ENCODE results near the gene TRIM56.
"Not testable (repeated sequence)": the region's sequence is repeated elsewhere in the genome, so short reads cannot be mapped to it uniquely, and the experiment has no call there.

TRIM56 gene, protein sequence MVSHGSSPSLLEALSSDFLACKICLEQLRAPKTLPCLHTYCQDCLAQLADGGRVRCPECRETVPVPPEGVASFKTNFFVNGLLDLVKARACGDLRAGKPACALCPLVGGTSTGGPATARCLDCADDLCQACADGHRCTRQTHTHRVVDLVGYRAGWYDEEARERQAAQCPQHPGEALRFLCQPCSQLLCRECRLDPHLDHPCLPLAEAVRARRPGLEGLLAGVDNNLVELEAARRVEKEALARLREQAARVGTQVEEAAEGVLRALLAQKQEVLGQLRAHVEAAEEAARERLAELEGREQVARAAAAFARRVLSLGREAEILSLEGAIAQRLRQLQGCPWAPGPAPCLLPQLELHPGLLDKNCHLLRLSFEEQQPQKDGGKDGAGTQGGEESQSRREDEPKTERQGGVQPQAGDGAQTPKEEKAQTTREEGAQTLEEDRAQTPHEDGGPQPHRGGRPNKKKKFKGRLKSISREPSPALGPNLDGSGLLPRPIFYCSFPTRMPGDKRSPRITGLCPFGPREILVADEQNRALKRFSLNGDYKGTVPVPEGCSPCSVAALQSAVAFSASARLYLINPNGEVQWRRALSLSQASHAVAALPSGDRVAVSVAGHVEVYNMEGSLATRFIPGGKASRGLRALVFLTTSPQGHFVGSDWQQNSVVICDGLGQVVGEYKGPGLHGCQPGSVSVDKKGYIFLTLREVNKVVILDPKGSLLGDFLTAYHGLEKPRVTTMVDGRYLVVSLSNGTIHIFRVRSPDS

DNA sequence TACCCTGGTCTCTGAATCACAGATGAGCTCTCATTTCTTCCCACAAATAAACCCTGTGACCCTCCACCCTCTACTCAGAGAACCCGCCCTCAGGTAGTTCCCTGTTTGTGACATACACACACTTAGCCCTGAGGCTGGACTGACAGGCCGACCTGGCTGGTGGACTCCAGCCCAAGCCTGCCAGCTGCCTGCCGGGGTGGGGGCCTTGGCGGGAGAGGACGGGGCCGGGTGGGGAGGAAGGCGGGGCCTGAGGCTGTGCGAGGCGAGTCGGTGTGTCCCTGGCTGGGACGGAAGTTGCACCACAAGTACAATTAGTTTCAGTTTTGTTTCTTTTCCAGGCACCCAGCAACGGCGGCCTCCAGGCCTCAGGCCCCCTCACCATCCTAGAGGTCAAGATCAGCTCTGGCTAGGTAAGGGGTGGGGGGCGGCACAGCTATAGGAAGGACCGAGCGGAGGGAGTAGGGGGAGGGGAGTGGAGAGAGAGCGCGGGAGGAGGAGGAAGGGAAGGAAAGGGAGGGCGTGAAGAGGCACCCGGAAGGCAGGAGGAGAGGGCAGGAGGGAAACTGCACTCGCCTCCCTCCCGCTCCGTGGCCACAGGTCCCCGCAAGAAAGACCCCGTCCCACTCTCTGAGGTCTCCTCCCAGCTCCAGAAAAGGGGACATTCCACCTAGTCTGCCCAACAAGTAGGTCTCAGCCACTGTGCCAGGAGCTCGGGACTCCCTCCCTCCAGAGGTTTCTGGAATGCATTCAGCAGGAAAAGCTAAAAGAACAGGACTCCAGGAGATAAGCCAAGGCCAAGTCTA lies at the start of gene TRIM56:
TRIM56 (plus strand) TSS at position 320 of the 803 bp plus-strand sequence. CDS start 1,832 bp downstream, outside the sequence.
- DNase-seq, result peak; percentile 79

DNA sequence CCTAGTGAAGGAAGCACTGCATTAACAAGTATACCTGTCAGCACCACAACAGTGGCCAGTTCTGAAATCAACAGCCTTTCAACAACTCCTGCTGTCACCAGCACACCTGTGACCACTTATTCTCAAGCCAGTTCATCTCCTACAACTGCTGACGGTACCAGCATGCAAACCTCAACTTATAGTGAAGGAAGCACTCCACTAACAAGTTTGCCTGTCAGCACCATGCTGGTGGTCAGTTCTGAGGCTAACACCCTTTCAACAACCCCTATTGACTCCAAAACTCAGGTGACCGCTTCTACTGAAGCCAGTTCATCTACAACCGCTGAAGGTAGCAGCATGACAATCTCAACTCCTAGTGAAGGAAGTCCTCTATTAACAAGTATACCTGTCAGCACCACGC lies 49.3 kb upstream of the TRIM56 start:
- no peak for DNase-seq

DNA sequence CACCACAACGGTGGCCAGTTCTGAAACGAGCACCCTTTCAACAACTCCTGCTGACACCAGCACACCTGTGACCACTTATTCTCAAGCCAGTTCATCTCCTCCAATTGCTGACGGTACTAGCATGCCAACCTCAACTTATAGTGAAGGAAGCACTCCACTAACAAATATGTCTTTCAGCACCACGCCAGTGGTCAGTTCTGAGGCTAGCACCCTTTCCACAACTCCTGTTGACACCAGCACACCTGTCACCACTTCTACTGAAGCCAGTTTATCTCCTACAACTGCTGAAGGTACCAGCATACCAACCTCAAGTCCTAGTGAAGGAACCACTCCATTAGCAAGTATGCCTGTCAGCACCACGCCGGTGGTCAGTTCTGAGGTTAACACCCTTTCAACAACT lies 44.0 kb upstream of the TRIM56 start:
- DNase-seq, result not testable (repeated sequence)

DNA sequence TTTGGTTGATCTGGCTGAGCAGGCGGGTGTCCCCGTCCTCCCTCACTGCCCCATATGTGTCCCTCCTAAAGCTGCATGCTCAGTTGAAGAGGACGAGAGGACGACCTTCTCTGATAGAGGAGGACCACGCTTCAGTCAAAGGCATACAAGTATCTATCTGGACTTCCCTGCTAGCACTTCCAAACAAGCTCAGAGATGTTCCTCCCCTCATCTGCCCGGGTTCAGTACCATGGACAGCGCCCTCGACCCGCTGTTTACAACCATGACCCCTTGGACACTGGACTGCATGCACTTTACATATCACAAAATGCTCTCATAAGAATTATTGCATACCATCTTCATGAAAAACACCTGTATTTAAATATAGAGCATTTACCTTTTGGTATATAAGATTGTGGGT lies 26.9 kb upstream of the TRIM56 start:
- peak; percentile 21 for DNase-seq

DNA sequence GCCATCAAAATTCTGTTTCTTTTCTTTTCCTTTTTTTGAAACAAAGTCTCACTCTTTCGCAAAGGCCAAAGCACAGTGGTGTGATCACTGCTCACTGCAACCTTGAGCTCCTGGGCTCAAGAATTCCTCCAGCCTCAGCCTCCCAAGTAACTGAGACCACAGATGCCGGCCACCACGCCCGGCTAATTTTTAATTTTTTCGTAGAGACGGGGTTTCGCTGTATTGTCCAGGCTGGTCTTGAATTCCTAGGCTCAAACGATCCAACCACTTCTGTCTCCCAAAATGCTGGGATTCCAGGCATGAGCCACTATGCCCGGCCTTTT lies 25.7 kb upstream of the TRIM56 start:
- no peak for DNase-seq

DNA sequence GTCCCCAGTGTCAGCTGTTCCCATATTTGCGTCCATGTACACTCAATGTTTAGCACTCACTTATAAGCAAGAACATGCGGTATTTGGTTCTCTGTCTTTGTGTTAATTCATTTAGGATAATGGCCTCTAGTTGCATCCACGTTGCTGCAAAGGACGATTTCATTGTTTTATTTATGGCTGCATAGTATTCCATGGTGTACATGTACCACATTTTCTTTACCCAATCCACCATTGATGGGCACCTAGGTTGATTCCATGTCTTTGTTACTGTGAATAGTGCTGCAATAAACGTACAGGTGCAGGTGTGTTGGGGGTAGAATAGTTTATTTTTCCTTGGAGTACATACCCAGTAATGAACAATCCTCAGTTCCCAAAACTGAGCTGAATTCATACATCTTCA lies 24.3 kb upstream of the TRIM56 start:
- no peak for DNase-seq

DNA sequence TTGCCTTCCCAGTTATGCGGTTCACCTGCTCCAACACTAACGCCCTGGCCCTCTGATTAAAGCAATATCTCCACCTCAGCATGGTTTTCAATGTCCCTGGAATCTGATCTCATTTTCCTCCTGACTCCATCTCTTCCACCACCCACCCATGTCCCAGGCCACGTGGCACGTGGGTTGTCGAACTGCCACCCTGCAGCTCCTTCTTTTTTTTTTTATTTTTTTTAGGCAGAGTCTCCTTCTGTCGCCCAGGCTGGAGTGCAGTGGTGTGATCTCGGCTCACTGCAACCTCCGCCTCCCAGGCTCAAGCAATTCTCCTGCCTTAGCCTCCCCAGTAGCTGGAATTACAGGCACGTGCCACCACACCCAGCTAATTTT lies 21.1 kb upstream of the TRIM56 start:
- DNase-seq, result not testable (repeated sequence)

DNA sequence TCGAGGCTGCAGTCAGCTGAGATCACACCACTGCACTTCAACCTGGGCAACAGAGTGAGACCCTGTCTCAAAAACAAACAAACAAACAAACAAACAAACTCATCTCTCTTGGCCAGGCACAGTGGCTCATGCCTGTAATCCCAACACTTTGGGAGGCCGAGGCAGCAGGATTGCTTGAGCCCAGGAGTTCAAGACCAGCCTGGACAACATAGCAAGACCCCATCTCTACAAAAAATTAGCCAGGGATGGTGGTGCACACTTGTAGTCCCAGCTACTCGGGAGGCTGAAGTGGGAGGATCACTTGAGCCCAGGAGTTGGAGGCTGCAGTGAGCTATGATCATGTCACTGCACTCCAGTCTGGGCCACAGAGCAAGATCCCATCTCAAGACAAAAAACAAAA lies 20.1 kb upstream of the TRIM56 start:
- DNase-seq, result not testable (repeated sequence)

DNA sequence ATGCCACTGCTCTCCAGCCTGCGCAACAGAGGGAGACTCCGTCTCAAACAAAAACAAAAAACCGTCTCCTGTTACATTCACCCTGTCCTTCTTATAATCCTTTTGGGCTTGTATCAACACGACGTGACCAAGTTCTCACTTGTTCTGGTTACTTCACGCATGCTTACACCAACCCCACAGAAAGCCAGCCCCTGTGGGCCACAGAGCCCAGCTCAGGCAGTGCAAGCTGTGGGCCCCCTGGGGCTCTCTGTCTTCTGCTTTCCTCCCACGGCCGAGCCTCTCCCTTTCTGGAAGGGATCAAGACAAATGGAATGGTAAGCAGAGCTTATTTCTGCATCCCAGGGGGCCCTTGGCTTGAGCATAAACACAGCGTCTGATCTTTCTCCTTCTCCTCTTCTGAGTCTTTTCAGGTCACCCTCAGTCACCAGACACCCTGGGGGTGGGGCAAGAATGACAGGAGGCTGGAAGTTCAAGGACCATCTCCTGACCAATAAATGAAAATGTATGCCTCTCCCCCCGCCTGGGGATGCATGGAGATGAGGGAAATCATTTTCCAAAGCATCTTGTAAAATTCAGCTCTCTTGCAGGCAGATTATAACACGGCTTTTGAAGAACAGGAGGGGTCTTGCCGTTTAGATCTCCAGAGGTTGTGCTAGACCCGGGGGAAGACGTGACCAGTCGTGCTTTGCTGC lies 19.0 kb upstream of the TRIM56 start:
- no peak for DNase-seq

DNA sequence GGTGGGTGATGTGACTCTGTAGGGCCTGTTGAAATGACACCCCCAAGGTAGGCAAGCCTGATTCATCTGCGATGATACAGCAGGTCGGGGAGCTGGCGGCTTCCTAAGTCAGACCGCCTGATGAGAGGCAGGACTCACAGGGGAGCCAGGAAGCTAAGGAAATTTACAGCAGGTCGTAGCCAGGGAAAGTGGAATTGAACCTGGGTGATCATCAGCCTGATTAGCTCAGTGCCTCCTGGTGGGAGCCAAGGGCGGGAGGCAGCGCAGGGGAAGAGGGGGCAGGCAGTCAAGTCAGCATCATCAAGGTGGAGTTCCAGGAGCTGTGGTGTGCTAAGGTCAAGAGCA lies 18.5 kb upstream of the TRIM56 start:
- DNase-seq, result no peak

DNA sequence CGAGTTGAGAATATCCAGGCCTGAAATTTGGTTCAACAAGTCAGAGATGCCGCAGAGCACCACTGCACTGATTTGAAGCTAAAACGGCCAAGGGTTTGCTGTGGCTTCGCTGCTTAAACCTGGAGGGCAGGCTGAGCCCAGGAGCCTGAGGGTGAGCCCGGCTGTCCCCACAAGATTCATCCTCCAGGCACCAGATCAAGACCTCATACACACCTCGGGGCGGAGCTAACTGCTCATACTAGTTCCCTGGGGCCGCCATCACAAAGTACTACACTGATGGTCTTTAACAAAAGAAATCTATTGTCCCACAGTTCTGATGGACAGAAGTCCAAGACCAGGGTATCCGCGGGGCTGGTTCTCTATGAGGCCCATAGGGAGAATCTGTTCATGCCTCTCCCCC lies 16.9 kb upstream of the TRIM56 start:
- DNase-seq, result no peak

DNA sequence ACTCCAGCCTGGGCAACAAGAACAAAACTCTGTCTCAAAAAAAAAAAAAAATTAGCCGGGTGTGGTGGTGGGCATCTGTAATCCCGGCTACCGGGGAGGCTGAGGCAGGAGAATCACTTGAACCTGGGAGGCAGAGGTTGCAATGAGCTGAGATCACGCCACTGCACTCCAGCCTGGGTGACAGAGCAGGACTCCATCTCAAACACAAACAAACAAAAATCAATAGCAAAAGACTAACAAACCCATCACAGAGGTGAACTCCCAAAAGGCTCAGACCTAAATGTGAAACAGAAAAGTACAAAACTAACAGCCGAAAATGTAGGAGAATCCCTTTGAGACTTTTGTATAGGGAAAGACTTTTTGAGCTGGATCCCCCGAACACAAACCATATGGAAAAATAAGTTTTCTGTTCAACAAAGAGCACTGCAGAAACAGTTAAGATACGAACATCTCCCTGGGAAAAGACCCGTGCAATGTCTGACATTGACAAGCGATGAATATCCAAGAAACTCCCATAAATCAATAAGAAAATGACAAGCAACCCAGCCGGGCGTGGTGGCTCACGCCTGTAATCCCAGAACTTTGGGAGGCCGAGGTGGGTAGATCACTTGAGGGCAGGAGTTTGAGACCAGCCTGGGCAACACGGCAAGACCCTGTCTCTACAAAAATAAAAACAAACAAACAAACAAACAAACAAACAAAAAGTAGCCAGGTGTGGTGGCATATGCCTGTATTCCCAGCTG lies 13.7 kb upstream of the TRIM56 start:
- not testable (repeated sequence) for DNase-seq

DNA sequence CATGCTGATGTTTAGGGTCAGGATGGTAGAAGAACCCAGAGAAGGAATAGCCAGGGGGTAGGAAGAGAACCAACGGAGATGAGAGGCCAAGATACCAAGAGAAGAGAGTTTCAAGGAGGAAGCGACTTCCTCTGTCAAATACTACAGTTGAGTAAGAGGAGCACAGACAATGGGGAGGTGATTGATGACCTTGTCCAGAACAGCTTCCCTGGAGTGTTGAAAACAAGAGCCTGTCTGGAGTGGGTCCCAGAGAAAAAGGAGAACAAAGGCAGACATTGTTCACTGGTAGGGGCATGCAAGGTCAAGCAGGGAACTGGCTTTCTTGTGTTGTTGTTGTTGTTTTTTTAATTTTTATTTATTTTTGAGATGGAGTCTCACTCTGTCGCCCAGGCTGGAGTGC lies 9.6 kb upstream of the TRIM56 start:
- no peak for DNase-seq

DNA sequence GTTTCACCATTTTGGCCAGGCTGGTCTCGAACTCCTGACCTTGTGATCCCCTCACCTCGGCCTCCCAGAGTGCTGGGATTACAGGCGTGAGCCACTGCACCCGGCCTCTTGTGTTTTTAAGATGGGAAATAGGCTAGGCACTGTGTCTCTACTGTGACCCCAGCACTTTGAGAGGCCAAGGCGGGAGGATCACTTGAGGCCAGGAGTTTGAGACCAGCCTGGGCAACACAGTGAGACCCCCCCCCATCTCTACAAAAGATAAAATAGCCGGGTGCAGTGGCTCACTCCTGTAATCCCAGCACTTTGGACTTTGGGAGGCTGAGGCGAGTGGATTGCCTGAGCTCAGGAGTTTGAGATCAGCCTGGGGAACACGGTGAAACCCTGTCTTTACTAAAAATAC lies 9.1 kb upstream of the TRIM56 start:
- not testable (repeated sequence) for DNase-seq

DNA sequence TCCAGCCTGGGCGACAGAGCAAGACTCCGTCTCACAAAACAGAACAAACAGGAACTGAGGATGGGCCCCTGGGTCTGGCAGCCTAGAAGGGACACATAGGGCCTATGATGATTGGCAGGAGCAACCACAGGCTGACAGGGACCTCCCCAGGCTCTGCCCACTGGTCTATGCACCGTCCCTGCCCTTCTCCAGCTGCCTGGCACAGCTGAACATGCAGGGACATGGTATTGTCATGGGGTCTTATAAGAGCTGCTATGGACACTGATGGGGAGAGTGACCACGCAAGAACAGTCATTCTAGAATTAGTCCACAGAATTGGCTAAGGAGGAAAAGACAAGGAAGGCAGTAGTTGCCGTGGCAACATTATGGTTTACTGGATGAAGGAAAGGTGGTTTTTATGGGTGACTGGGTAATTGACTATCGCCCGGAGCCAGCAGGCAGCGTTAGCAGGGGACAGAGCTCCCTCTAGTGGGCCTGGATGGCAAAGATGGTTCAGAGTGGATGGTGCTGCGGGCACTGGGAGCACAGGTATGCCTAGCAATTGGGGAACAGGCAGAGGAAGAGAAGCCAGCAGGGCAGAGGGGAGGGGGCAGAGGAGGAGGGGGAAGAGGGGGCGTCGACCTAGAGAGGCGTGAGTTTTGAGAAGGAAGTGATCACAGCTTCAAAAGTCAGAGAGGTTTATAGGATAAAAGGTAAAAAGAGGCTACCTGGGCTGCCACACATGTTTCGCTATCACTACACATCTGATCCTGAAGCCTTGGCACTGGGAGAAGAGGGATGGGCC lies 7.8 kb upstream of the TRIM56 start:
- peak; percentile 79 for DNase-seq

DNA sequence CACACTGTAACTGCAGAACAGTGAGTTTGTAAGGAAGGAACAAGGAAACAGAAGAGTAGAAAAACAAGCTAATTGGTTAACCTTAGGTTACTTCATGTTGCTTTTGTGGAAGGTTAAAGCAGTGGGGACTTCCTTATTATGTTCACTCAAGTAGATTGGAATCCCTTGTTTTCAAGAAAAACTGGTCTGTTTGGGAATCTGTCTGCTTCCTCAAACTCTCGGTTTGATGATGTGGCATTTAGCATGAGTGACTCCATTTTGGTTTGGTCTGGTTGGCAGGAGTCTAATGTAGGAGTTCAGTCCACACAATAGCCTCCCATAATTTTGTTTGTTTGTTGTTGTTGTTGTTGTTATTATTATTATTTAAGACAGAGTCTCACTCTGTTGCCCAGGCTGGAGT lies 3.8 kb upstream of the TRIM56 start:
- DNase-seq, result no peak

DNA sequence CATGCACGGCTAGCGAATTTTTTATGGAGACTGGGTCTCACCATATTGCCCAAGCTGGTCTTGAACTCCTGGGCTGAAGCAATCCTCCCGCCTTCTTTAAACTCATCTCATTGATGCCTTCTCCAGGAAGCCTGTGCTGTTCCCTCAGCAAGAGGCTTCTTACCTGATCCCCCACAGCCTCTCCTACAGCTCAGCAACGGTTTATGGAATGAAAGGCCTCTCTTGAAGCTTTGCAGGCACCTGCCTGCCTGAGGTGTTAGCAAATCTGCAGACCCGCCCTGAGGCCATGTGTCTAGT lies 468 bp upstream of the TRIM56 start:
- DNase-seq, result no peak

DNA sequence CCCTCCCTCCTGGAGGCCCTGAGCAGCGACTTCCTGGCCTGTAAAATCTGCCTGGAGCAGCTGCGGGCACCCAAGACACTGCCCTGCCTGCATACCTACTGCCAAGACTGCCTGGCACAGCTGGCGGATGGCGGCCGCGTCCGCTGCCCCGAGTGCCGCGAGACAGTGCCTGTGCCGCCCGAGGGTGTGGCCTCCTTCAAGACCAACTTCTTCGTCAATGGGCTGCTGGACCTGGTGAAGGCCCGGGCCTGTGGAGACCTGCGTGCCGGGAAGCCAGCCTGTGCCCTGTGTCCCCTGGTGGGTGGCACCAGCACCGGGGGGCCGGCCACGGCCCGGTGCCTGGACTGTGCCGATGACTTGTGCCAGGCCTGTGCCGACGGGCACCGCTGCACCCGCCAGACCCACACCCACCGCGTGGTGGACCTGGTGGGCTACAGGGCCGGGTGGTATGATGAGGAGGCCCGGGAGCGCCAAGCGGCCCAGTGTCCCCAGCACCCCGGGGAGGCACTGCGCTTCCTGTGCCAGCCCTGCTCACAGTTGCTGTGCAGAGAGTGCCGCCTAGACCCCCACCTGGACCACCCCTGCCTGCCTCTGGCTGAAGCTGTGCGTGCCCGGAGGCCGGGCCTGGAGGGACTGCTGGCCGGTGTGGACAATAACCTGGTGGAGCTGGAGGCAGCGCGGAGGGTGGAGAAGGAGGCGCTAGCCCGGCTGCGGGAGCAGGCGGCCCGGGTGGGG lies 2.2 kb downstream of the TRIM56 start:
- no peak for DNase-seq

DNA sequence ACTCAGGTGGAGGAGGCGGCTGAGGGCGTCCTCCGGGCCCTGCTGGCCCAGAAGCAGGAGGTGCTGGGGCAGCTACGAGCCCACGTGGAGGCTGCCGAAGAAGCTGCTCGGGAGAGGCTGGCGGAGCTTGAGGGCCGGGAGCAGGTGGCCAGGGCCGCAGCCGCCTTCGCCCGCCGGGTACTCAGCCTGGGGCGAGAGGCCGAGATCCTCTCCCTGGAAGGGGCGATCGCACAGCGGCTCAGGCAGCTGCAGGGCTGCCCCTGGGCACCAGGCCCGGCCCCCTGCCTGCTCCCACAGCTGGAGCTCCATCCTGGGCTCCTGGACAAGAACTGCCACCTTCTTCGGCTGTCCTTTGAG lies 2.8 kb downstream of the TRIM56 start:
- DNase-seq, result no peak

DNA sequence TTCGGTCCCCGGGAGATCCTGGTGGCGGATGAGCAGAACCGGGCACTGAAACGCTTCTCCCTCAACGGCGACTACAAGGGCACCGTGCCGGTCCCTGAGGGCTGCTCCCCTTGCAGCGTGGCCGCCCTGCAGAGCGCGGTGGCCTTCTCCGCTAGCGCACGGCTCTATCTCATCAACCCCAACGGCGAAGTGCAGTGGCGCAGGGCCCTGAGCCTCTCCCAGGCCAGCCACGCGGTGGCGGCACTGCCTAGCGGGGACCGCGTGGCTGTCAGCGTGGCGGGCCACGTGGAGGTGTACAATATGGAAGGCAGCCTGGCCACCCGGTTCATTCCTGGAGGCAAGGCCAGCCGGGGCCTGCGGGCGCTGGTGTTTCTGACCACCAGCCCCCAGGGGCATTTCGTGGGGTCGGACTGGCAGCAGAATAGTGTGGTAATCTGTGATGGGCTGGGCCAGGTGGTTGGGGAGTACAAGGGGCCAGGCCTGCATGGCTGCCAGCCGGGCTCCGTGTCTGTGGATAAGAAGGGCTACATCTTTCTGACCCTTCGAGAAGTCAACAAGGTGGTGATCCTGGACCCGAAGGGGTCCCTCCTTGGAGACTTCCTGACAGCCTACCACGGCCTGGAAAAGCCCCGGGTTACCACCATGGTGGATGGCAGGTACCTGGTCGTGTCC lies 3.7 kb downstream of the TRIM56 start:
- DNase-seq, result no peak

DNA sequence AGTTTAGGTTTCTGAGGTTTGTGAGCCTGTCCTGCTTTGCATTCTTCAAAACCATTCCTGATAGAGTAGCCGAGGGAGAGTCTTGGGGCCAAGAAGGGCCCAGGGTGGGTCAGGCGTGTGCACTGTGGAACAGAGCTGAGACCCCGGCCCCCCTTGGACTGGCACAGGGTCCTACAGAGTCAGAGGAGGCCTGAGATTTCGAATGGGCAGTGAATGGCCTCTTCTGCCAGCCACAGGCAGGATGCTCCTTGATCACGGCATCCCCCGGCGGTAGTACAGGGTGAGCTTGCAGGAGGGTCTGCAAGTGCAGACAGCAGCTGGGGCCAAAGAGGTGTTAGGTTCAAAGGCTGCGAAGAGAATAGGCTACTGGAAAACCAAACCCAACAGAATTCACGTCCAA lies 4.6 kb downstream of the TRIM56 start:
- no peak for DNase-seq
